ENCODE results near the gene ZMYM2. TPM values are rescaled to one million over a fixed set of nuclear protein-coding genes. Genes with fewer than 3 reads are reported as not detected.
"Not testable (repeated sequence)": the region's sequence is repeated elsewhere in the genome, so short reads cannot be mapped to it uniquely, and the experiment has no call there.

Gene ZMYM2
- total RNA-seq, 1 donor from 2014 or later = 73.2 TPM

DNA sequence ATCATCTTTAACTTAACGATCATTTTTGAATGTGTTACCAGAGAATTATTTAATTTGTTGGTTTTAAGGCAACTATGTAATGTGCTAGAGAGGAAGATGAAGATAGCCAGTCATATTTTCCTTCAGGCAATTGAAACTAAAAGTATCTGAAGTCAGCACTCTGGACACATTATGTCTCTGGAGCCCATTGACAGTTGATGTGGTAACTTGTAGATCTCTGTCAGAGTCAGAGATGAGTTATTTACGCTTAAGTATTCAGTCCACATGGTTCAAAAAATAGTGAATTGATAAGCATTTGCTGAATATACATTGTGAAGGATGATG is 2.1 kb downstream of the ZMYM2 start:
- peaks cover 30% of the 10 kb centered on the region for H3K4me1 Mint-ChIP-seq (ENCODE audit: low read depth)
- no peaks in the 10 kb centered on the region for H3K9me3 Mint-ChIP-seq
- peaks cover 3% of the 10 kb centered on the region for H3K27me3 Mint-ChIP-seq (ENCODE audit: low read depth)
- peak overlapping the region; percentile 95 for H3K4me3 Mint-ChIP-seq (ENCODE audit: low read depth)
- no peak for DNase-seq (ENCODE audit: low spot score)
- H3K27ac Mint-ChIP-seq = peak overlapping the region; percentile 98
- intact Hi-C loops (cut with micrococcal nuclease) = loop anchor here (1.0 kb wide), 5 partner anchors 96 to 459 kb away; partner anchors contain the start of gene MPHOSPH8
- peaks cover 33% of the 10 kb centered on the region for H3K36me3 Mint-ChIP-seq (ENCODE audit: low read depth)

DNA sequence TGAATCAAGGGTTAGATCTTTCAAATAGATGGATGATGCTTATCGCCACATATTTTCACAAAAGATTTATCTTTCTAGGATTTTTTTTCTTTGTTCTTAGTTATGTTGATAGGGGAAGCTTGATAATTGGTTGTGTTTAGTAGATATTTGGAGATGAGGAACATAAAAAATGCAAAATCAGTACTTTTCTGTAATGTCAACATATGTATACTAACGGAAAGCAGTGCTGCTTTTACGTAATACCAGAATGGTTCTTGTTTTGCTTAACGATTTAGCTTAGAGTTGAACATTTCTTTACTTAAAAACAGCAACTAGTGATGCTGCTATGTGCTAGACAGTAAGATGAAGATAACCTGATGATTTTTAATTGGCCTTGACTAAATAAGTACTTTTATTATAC is 3.0 kb downstream of the ZMYM2 start:
- intact Hi-C loops (cut with micrococcal nuclease) = no loop called here
- Mint-ChIP-seq H3K36me3 (ENCODE audit: low read depth) (peaks cover 34% of the 10 kb centered on the region), H3K9me3 (no peaks in the 10 kb centered on the region), H3K27me3 (ENCODE audit: low read depth) (no peaks in the 10 kb centered on the region), H3K4me3 (ENCODE audit: low read depth) (peak overlapping the region; percentile 35), H3K4me1 (ENCODE audit: low read depth) (peaks cover 30% of the 10 kb centered on the region), H3K27ac (peak overlapping the region; percentile 42)
- DNase-seq (ENCODE audit: low spot score) = no peak

DNA sequence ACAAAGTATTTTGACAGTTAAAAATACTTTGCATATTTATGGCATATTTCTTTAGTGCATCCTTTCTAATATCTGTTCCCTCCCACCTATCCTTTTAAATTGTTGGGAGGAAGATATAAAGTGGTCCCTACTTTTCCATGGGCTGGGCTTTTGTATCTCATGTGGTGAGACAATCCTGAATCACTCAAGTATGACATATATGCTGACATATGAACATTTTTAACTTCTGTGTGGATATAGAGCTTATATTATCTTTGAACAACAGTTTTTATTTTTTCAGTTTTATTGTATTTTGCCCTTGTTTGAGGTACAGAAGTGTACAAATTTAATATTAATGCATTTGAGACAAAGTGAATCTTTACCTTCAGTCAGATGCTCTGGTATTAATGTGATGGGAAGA is 3.4 kb downstream of the ZMYM2 start:
- peaks cover 30% of the 10 kb centered on the region for H3K4me1 Mint-ChIP-seq (ENCODE audit: low read depth)
- H3K36me3 Mint-ChIP-seq (ENCODE audit: low read depth) = peaks cover 37% of the 10 kb centered on the region
- intact Hi-C loops (cut with micrococcal nuclease) = no loop called here
- no peak for DNase-seq (ENCODE audit: low spot score)
- H3K27ac Mint-ChIP-seq = no peak overlapping the region
- no peak overlapping the region for H3K4me3 Mint-ChIP-seq (ENCODE audit: low read depth)
- H3K27me3 Mint-ChIP-seq (ENCODE audit: low read depth) = no peaks in the 10 kb centered on the region
- H3K9me3 Mint-ChIP-seq = no peaks in the 10 kb centered on the region

DNA sequence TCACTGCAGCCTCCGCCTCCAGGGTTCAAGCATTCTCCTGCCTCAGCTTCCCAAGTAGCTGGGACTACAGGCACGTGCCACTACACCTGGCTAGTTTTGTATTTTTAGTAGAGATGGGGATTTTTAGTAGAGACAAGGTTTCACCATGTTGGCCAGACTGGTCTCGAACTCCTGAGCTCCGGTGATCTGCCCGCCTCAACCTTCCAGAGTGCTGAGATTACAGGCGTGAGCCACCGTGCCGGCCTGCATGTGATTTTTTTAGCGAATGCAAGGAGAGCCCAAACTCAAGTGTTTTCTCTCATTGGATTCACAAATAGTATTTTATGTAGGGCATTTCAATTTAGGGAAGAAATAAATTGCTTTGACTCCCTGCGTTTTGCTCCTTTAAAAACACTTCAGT is 4.4 kb downstream of the ZMYM2 start:
- DNase-seq (ENCODE audit: low spot score) = no peak
- peaks cover 35% of the 10 kb centered on the region for H3K4me1 Mint-ChIP-seq (ENCODE audit: low read depth)
- no peak overlapping the region for H3K4me3 Mint-ChIP-seq (ENCODE audit: low read depth)
- intact Hi-C loops (cut with micrococcal nuclease) = no loop called here
- H3K27me3 Mint-ChIP-seq (ENCODE audit: low read depth) = no peaks in the 10 kb centered on the region
- no peaks in the 10 kb centered on the region for H3K9me3 Mint-ChIP-seq
- no peak overlapping the region for H3K27ac Mint-ChIP-seq
- peaks cover 43% of the 10 kb centered on the region for H3K36me3 Mint-ChIP-seq (ENCODE audit: low read depth)

DNA sequence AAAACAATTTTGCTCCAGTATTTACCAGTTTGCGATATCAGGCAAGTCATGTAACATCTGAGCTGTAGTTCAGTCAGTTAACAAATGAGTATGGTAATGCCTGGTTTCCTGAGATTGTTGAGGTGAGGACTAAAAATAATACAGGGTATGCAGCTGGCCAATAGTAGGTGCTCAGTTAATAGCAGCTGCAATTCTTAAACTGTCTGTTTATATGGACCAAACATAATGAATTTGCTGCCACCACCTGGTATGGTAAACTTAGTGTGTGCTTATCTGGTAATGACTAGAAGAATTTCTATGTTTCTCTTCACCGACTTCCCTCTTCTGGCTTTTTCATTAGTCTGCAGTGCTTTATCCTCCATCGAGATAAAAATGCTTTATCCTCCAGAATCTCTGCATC is 9.1 kb downstream of the ZMYM2 start:
- no peak overlapping the region for H3K27ac Mint-ChIP-seq
- intact Hi-C loops (cut with micrococcal nuclease) = no loop called here
- no peak for DNase-seq (ENCODE audit: low spot score)
- H3K9me3 Mint-ChIP-seq = no peaks in the 10 kb centered on the region
- H3K4me3 Mint-ChIP-seq (ENCODE audit: low read depth) = no peak overlapping the region
- H3K27me3 Mint-ChIP-seq (ENCODE audit: low read depth) = no peaks in the 10 kb centered on the region
- H3K4me1 Mint-ChIP-seq (ENCODE audit: low read depth) = peaks cover 16% of the 10 kb centered on the region
- H3K36me3 Mint-ChIP-seq (ENCODE audit: low read depth) = peaks cover 35% of the 10 kb centered on the region

DNA sequence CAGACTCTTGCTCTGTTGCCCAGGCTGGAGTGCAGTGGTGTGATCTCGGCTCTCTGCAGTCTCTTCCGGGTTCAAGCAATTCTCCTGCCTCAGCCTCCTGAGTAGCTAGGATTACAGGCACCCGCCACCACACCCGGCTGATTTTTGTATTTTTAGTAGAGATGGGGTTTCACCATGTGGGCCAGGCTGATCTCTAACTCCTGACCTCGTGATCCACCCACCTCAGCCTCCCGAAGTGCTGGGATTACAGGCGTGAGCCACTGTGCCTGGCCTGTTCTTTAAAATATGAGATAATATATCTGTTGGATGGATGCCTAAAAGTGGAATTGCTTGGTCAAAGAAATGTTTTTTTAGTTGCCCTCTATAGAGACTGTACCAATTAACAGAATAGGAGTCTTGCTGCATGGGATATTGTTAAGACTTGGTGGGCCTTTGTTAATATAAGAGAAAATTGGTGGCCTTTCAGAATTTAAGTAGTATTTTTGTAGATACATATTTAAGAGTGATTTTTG is 16.0 kb downstream of the ZMYM2 start:
- H3K27ac Mint-ChIP-seq; H3K4me3 Mint-ChIP-seq (ENCODE audit: low read depth); intact Hi-C loops (cut with micrococcal nuclease); DNase-seq (ENCODE audit: low spot score); H3K27me3 Mint-ChIP-seq (ENCODE audit: low read depth); H3K4me1 Mint-ChIP-seq (ENCODE audit: low read depth): not testable (repeated sequence)
- H3K36me3 Mint-ChIP-seq (ENCODE audit: low read depth) = peaks cover 63% of the 10 kb centered on the region
- H3K9me3 Mint-ChIP-seq = peaks cover 29% of the 10 kb centered on the region

DNA sequence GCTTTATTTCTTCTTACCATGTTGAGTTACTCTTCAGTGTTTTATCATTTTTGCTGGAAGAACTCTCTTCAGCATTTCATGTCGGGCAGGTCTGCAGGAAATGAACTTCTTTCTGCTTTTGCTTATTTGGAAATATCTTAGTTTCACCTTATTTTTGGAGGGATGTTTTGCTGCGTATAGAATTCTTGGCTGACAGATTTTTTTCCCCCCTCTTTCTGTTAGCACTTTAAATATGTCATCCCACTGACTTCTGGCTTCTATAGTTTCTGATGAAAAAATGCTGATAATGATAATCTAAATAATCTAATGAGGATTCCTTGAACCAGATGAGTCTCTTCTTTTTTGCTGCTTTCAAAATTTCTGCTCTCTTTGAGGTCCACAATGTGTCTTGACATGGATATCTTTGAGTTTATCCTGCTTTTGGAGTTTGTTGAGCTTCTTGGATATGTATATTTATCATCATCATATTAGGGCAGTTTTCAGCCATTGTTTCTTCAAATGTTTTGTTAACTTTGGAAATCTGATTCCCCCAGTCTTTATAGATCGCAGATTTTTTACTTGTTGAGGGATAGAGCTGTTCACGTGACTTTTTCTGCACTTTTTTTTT is 20.4 kb downstream of the ZMYM2 start:
- peaks cover 66% of the 10 kb centered on the region for H3K36me3 Mint-ChIP-seq (ENCODE audit: low read depth)
- H3K27ac Mint-ChIP-seq = no peak overlapping the region

DNA sequence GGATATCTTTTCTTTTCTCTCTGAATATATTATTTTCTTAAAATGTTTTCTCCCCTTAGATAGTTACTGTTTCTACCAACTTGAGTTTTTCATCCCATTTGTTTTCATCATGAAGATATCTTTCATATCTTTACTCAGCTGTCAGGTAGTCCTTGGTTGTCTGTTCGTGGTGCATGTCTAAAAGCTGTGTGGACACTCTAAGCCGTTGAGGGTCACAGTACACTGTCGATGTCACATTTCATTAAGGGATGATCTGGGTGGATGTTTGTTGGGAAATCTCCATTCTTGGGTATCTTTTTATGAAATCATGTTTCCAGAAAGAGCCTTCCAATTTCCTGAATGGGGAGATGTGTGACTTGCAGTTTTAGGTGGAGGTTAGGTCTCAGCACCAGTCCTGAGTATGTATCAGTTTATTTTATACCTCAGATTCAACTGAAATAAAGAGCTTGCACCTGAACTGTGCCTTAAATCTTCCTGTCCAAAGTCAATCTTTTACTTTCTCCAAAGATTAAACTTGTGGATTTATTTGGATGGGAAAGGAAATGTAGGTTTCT is 23.2 kb downstream of the ZMYM2 start:
- DNase-seq (ENCODE audit: low spot score) = no peak
- Mint-ChIP-seq H3K27me3 (ENCODE audit: low read depth) (no peaks in the 10 kb centered on the region), H3K36me3 (ENCODE audit: low read depth) (peaks cover 47% of the 10 kb centered on the region), H3K9me3 (peaks cover 18% of the 10 kb centered on the region), H3K4me1 (ENCODE audit: low read depth) (peaks cover 22% of the 10 kb centered on the region), H3K27ac (no peak overlapping the region), H3K4me3 (ENCODE audit: low read depth) (no peak overlapping the region)
- intact Hi-C loops (cut with micrococcal nuclease) = no loop called here

More for the DNA sequence above, 20.4 kb downstream of the ZMYM2 start:
- Mint-ChIP-seq H3K9me3 (peaks cover 31% of the 10 kb centered on the region), H3K27me3 (ENCODE audit: low read depth) (no peaks in the 10 kb centered on the region), H3K4me3 (ENCODE audit: low read depth) (no peak overlapping the region), H3K4me1 (ENCODE audit: low read depth) (peaks cover 19% of the 10 kb centered on the region)
- no peak for DNase-seq (ENCODE audit: low spot score)
- intact Hi-C loops (cut with micrococcal nuclease) = no loop called here

DNA sequence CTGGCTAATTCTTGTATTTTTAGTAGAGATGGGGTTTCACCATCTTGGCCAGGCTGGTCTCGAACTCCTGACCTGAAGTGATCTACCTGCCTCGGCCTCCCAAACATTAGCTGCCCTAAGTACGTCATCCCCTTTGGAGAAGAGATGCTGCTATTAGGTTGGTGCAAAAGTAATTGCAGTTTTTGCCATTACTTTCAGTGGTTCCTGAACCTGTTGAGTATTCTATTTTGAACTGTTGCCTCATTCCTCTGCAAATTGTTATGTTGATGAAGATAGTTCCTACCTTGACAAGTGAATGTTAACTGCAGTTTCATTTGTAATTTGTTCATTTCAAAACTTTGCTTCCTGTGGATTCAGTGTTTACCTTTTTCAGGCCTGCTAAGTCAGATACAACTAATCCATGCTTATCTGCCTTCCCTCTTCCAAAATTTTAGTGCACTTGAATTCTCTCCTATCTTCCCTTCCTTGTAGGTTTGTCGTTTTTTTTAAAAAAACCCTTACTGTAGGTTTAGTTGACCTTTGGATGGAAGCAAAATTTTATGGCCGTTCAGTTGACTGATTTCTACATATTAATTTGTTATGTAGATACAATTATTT is 24.0 kb downstream of the ZMYM2 start:
- Mint-ChIP-seq H3K36me3 (ENCODE audit: low read depth) (peaks cover 39% of the 10 kb centered on the region), H3K27me3 (ENCODE audit: low read depth) (no peaks in the 10 kb centered on the region), H3K4me3 (ENCODE audit: low read depth) (no peak overlapping the region), H3K27ac (no peak overlapping the region), H3K4me1 (ENCODE audit: low read depth) (peaks cover 22% of the 10 kb centered on the region), H3K9me3 (peaks cover 13% of the 10 kb centered on the region)
- intact Hi-C loops (cut with micrococcal nuclease) = no loop called here
- no peak for DNase-seq (ENCODE audit: low spot score)

DNA sequence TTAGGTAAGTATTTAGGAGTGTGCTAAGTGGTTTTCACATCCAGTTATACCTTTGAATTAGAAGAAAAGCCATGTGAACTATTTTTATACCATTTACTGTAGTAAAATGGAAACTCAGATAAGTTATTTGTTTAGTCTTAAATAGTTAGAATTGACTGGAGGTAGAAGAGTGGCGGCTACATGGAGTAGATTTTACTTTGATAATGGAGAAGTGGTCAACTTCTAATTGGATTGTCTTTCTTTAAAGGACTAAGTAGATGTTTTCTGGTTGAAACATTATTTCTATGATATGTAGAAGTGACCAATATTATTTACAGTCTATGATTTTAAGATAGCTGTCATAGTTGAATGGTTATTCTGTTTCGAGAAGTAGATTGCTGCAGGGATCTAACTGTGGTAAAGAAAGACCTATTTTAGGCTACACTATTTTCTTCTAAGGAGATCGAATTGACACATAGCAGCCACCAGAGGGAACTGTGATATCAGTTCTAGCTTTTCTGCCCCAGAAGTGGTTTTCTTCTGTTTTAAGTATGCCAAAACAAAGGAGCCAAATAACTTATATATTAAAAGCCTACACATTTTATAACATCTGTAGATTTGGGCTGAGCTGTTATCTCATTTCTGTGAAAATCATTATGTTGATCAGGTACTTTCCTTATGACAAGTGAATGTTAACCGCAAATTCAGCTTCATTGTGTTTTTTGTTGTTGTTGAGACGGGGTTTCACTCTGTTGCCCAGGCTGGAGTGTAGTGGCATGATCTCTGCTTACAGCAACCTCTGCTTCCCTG is 26.1 kb downstream of the ZMYM2 start:
- Mint-ChIP-seq H3K4me1 (ENCODE audit: low read depth) (peaks cover 26% of the 10 kb centered on the region), H3K36me3 (ENCODE audit: low read depth) (peaks cover 35% of the 10 kb centered on the region), H3K27me3 (ENCODE audit: low read depth) (no peaks in the 10 kb centered on the region), H3K4me3 (ENCODE audit: low read depth) (no peak overlapping the region), H3K27ac (no peak overlapping the region), H3K9me3 (peaks cover 1% of the 10 kb centered on the region)
- no peak for DNase-seq (ENCODE audit: low spot score)
- intact Hi-C loops (cut with micrococcal nuclease) = loop anchor here (1.0 kb wide), 1 partner anchor 179 kb away; no protein-coding TSS in a partner anchor

DNA sequence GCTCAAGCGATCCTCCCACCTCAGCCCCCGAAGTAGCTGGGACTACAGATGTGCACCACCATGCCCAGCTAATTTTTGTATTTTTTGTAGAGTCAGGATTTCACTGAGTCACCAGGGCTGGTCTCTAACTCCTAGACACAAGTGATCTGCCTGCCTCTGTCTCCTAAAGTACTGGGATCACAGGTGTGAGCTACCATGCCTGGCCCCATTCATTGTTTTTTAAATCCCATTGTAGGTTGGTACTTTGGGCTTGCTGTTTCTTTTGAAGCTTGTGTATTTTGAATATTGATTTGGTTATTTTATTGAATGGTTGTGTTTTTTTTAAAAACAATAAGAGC is 26.7 kb downstream of the ZMYM2 start:
- intact Hi-C loops (cut with micrococcal nuclease) = no loop called here
- Mint-ChIP-seq H3K4me1 (ENCODE audit: low read depth) (peaks cover 31% of the 10 kb centered on the region), H3K9me3 (no peaks in the 10 kb centered on the region), H3K27me3 (ENCODE audit: low read depth) (no peaks in the 10 kb centered on the region), H3K4me3 (ENCODE audit: low read depth) (no peak overlapping the region), H3K36me3 (ENCODE audit: low read depth) (peaks cover 35% of the 10 kb centered on the region), H3K27ac (no peak overlapping the region)
- no peak for DNase-seq (ENCODE audit: low spot score)

DNA sequence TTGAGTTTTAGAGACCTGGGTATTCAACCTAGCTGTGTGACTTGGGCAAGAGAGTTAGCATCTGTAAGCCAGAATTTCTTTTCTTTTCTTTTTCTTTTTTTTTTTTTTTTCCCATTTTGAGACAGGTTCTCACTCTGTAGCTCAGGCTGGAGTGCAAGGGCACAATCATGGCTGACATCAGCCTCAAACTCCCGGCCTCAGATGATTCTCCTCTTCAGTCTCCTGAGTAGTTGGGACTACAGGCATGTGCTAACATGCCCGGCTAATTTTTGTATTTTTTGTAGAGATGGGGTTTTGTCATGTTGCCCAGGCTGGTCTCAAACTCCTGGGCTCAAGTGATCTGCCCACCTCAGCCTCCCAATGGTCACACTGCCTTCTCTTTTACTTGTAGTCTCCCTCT is 33.0 kb downstream of the ZMYM2 start:
- DNase-seq (ENCODE audit: low spot score) = no peak
- H3K4me3 Mint-ChIP-seq (ENCODE audit: low read depth) = no peak overlapping the region
- H3K4me1 Mint-ChIP-seq (ENCODE audit: low read depth) = peaks cover 28% of the 10 kb centered on the region
- intact Hi-C loops (cut with micrococcal nuclease) = no loop called here
- H3K27me3 Mint-ChIP-seq (ENCODE audit: low read depth) = no peaks in the 10 kb centered on the region
- peaks cover 42% of the 10 kb centered on the region for H3K36me3 Mint-ChIP-seq (ENCODE audit: low read depth)
- H3K27ac Mint-ChIP-seq = peak overlapping the region; percentile 35
- no peaks in the 10 kb centered on the region for H3K9me3 Mint-ChIP-seq

DNA sequence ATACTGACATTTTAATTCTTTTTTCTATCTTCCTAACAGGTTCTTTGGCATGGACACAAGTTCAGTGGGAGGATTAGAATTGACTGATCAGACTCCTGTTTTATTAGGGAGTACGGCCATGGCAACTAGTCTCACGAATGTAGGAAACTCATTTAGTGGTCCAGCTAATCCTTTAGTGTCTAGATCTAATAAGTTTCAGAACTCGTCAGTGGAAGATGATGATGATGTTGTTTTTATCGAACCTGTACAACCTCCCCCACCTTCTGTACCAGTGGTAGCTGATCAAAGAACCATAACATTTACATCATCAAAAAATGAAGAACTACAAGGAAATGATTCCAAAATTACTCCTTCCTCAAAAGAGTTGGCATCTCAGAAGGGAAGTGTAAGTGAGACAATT is 34.5 kb downstream of the ZMYM2 start:
- Mint-ChIP-seq H3K27me3 (ENCODE audit: low read depth) (no peaks in the 10 kb centered on the region), H3K4me3 (ENCODE audit: low read depth) (no peak overlapping the region), H3K27ac (no peak overlapping the region), H3K4me1 (ENCODE audit: low read depth) (peaks cover 28% of the 10 kb centered on the region), H3K9me3 (no peaks in the 10 kb centered on the region), H3K36me3 (ENCODE audit: low read depth) (peaks cover 56% of the 10 kb centered on the region)
- intact Hi-C loops (cut with micrococcal nuclease) = no loop called here
- no peak for DNase-seq (ENCODE audit: low spot score)

Data from activated T-helper 2 cell treated with anti-CD3 and anti-CD28 coated beads, Interferon-gamma antibody, Interleukin-2, Interleukin-4, amounts not matched to agents 10 μg/mL and 5 μg/mL and 100 μg/mL, durations not matched to agents 14 hours and 24 hours and 36 hours (primary cell).